SK-N-SH treated with all-trans-retinoic acid at 6 μM for 48 hours (cell line): ENCODE data around the gene FECH.

Source experiments
- ATAC-seq: fragments of 200-7000 bp; cut with Tn5 transposase; 3 replicates; pipeline ENCODE4 v1.9.1; 2020; ENCODE audit warnings: mild to moderate bottlenecking, moderate library complexity
- ARNTL ChIP-seq: fragments of 450-650 bp; formaldehyde crosslinking; IDR thresholded peaks from 2 replicates; pipeline ENCODE4 v1.5.0; 2020; ENCODE audit warnings: low read depth, mild to moderate bottlenecking, moderate library complexity, borderline replicate concordance
- BACH2 ChIP-seq: fragments of 250-450 bp; sonication (Bioruptor Pico); IDR thresholded peaks from 2 replicates; pipeline ENCODE4 v1.9.0; 2021; ENCODE audit warnings: mild to moderate bottlenecking, borderline replicate concordance
- CREB5 ChIP-seq: fragments of 250-450 bp; sonication (Bioruptor Pico); IDR thresholded peaks from 2 replicates; pipeline ENCODE4 v1.5.1; 2020; ENCODE audit warnings: low read depth, mild to moderate bottlenecking, moderate library complexity
- CSDC2 ChIP-seq: fragments of 250-450 bp; sonication (Bioruptor Pico); IDR thresholded peaks from 2 replicates; pipeline ENCODE4 v1.5.0; 2020; ENCODE audit warnings: mild to moderate bottlenecking, moderate library complexity
- CSRNP3 ChIP-seq: fragments of 250-450 bp; sonication (Bioruptor Pico); IDR thresholded peaks from 2 replicates; pipeline ENCODE4 v1.5.1; 2021; ENCODE audit warnings: mild to moderate bottlenecking, moderate library complexity
- ESRRG ChIP-seq: fragments of 250-450 bp; sonication (Bioruptor Pico); IDR thresholded peaks from 2 replicates; pipeline ENCODE4 v1.6.1; 2021; ENCODE audit warnings: mild to moderate bottlenecking
- GLIS3 ChIP-seq: fragments of 250-450 bp; sonication (Bioruptor Pico); IDR thresholded peaks from 2 replicates; pipeline ENCODE4 v1.5.0; 2020; ENCODE audit warnings: mild to moderate bottlenecking, moderate library complexity
- ISL1 ChIP-seq: fragments of 250-450 bp; sonication (Bioruptor Pico); IDR thresholded peaks from 2 replicates; pipeline ENCODE4 v2.1.2; 2022; ENCODE audit warnings: mild to moderate bottlenecking, moderate library complexity
- OSR1 ChIP-seq: fragments of 250-450 bp; sonication (Bioruptor Pico); IDR thresholded peaks from 2 replicates; pipeline ENCODE4 v1.8.0; 2022; ENCODE audit warnings: moderate library complexity, mild to moderate bottlenecking, inconsistent platforms
- PATZ1 ChIP-seq: fragments of 250-450 bp; sonication (Bioruptor Pico); IDR thresholded peaks from 2 replicates; pipeline ENCODE4 v1.8.0; 2020; ENCODE audit warnings: mild to moderate bottlenecking, moderate library complexity, borderline replicate concordance
- POU6F1 ChIP-seq: fragments of 250-450 bp; sonication (Bioruptor Pico); IDR thresholded peaks from 2 replicates; pipeline ENCODE4 v1.8.0; 2021; ENCODE audit warnings: low read depth, mild to moderate bottlenecking, moderate library complexity, borderline replicate concordance
- PPARA ChIP-seq: fragments of 250-450 bp; sonication (Bioruptor Pico); IDR thresholded peaks from 2 replicates; pipeline ENCODE4 v1.5.0; 2020; ENCODE audit warnings: mild to moderate bottlenecking, borderline replicate concordance
- RARB ChIP-seq: fragments of 250-450 bp; sonication (Bioruptor Pico); IDR thresholded peaks from 2 replicates; pipeline ENCODE4 v1.8.0; 2021; ENCODE audit warnings: mild to moderate bottlenecking, moderate library complexity
- SNAI2 ChIP-seq: fragments of 250-450 bp; sonication (Bioruptor Pico); IDR thresholded peaks from 2 replicates; pipeline ENCODE4 v1.5.0; 2020; ENCODE audit warnings: mild to moderate bottlenecking, moderate library complexity
- TOX ChIP-seq: fragments of 250-450 bp; sonication (Bioruptor Pico); IDR thresholded peaks from 2 replicates; pipeline ENCODE4 v1.8.0; 2021; ENCODE audit warnings: mild to moderate bottlenecking, moderate library complexity, borderline replicate concordance
- TSHZ2 ChIP-seq: fragments of 250-450 bp; sonication (Bioruptor Pico); IDR thresholded peaks from 2 replicates; pipeline ENCODE4 v1.5.0; 2020; ENCODE audit warnings: mild to moderate bottlenecking, moderate library complexity
- ZC3H10 ChIP-seq: fragments of 250-450 bp; sonication (Bioruptor Pico); IDR thresholded peaks from 2 replicates; pipeline ENCODE4 v1.5.1; 2021; ENCODE audit warnings: mild to moderate bottlenecking, moderate library complexity
- ZNF70 ChIP-seq: fragments of 450-650 bp; formaldehyde crosslinking; IDR thresholded peaks from 2 replicates; pipeline ENCODE4 v1.5.0; 2020; ENCODE audit warnings: mild to moderate bottlenecking, moderate library complexity
- ZNF8 ChIP-seq: fragments of 450-650 bp; formaldehyde crosslinking; IDR thresholded peaks from 2 replicates; pipeline ENCODE4 v1.5.0; 2020; ENCODE audit warnings: mild to moderate bottlenecking, moderate library complexity

The FECH gene

GRCh38 chr18:57621246-57621604 lies 34.7 kb upstream of the FECH start:
- TF ChIP-seq ISL1 (CRISPR knock-in tag) (no peak), RARB (CRISPR knock-in tag) (no peak), ESRRG (no peak), CSDC2 (CRISPR knock-in tag) (no peak), CREB5 (no peak), ZC3H10 (CRISPR knock-in tag) (no peak), TOX (CRISPR knock-in tag) (no peak), ZNF70 (CRISPR knock-in tag) (no peak), OSR1 (CRISPR knock-in tag) (no peak), GLIS3 (CRISPR knock-in tag) (no peak), ZNF8 (CRISPR knock-in tag) (no peak), ARNTL (no peak), SNAI2 (CRISPR knock-in tag) (no peak), PATZ1 (CRISPR knock-in tag) (no peak), BACH2 (CRISPR knock-in tag) (no peak), PPARA (CRISPR knock-in tag) (no peak), CSRNP3 (CRISPR knock-in tag) (no peak), POU6F1 (CRISPR knock-in tag) (no peak)
- ATAC-seq, result peak; percentile 62

- ATAC-seq, result no peak
- TF ChIP-seq BACH2 (CRISPR knock-in tag) (no peak), TOX (CRISPR knock-in tag) (no peak), TSHZ2 (no peak), PATZ1 (CRISPR knock-in tag) (no peak), CREB5 (no peak), POU6F1 (CRISPR knock-in tag) (no peak)
Observed at GRCh38 chr18:57619876-57620275, 33.4 kb upstream of the FECH start.
